Loucy (cell line): ENCODE data around the gene MTREX.

Source experiments
- H2AFZ ChIP-seq: fragments of 200-600 bp; sonication (generic); 2 replicates; pipeline ENCODE4 v1.6.0; 2016; ENCODE audit warnings: antibody characterized with exemption, mild to moderate bottlenecking, low read length, moderate library complexity
- H3F3A ChIP-seq: fragments of 200-600 bp; 2 replicates; pipeline ENCODE4 v1.6.0; 2016; ENCODE audit warnings: antibody characterized with exemption, low read depth, mild to moderate bottlenecking
- H3K27me3 ChIP-seq: fragments of 200-600 bp; sonication (generic); 2 replicates; pipeline ENCODE4 v1.6.1; 2014; ENCODE audit warnings: low read length, mild to moderate bottlenecking; ENCODE audit not compliant: insufficient read depth, poor library complexity, severe bottlenecking
- H3K36me3 ChIP-seq: fragments of 200-600 bp; sonication (generic); 2 replicates; pipeline ENCODE4 v1.6.1; 2016; ENCODE audit warnings: low read length; ENCODE audit not compliant: insufficient read depth
- H3K4me1 ChIP-seq: fragments of 200-600 bp; sonication (generic); 2 replicates; pipeline ENCODE4 v1.5.1; 2014; ENCODE audit warnings: low read length, mild to moderate bottlenecking; ENCODE audit not compliant: insufficient read depth, poor library complexity, severe bottlenecking
- H3K4me2 ChIP-seq: fragments of 200-600 bp; sonication (generic); 2 replicates; pipeline ENCODE4 v1.6.0; 2014; ENCODE audit warnings: antibody characterized with exemption, low read length, low read depth, mild to moderate bottlenecking; ENCODE audit not compliant: poor library complexity, severe bottlenecking
- H3K4me3 ChIP-seq: fragments of 200-600 bp; sonication (generic); 2 replicates; pipeline ENCODE4 v1.5.1; 2014; ENCODE audit warnings: low read length, mild to moderate bottlenecking, mixed read lengths; ENCODE audit not compliant: poor library complexity, severe bottlenecking
- H3K79me2 ChIP-seq: fragments of 200-600 bp; sonication (generic); 2 replicates; pipeline ENCODE4 v1.6.1; 2014; ENCODE audit warnings: low read length; ENCODE audit not compliant: insufficient read depth
- H3K9ac ChIP-seq: fragments of 200-600 bp; sonication (generic); 2 replicates; pipeline ENCODE4 v1.6.0; 2014; ENCODE audit warnings: mild to moderate bottlenecking, low read depth, low read length, moderate library complexity; ENCODE audit not compliant: poor library complexity, severe bottlenecking
- H3K9me2 ChIP-seq: fragments of 200-600 bp; sonication (generic); replicated peaks from 2 replicates; pipeline ENCODE4 v1.6.1; 2016; ENCODE audit warnings: low read depth, low read length, mixed read lengths
- H3K9me3 ChIP-seq: fragments of 200-600 bp; sonication (generic); 2 replicates; pipeline ENCODE4 v1.6.1; 2014; ENCODE audit warnings: mild to moderate bottlenecking, antibody characterized with exemption, low read length, low read depth; ENCODE audit not compliant: insufficient read depth
- H4K20me1 ChIP-seq: fragments of 200-600 bp; sonication (generic); 2 replicates; pipeline ENCODE4 v1.6.0; 2014; ENCODE audit warnings: antibody characterized with exemption, low read length, mild to moderate bottlenecking; ENCODE audit not compliant: insufficient read depth, poor library complexity, severe bottlenecking
- EZH2phosphoT487 ChIP-seq: fragments of 200-600 bp; IDR thresholded peaks from 2 replicates; pipeline ENCODE4 v1.6.1; 2018; ENCODE audit warnings: antibody characterized with exemption, mild to moderate bottlenecking, moderate library complexity, borderline replicate concordance
- TF ChIP-seq, protein P1 (sequence below): fragments of 200-600 bp; sonication (generic); conservative IDR thresholded peaks from 2 replicates; pipeline ENCODE4 v1.5.1; 2014; ENCODE audit warnings: mild to moderate bottlenecking, antibody characterized with exemption, low read length

The MTREX gene

DNA sequence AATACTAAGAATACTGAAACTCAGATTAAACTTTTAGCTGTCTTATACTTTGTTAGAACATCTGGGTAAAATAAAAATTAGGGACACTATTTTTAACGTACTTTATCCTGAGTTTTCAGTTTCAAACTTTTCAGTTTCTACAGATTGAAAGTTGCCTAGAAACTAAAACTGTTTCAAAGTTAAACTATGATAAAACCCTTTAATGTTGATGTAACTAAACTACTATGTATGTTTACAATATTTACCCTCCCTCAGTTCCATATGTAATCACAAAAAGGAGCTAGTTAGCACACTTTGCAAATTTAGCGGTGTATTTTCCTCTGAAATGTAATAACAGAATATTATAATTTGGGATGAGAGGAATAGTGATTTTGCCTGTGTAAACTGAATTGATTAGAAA, 105.9 kb downstream of the MTREX start:
- no peaks in the 10 kb centered on the region for H3K79me2 ChIP-seq
- no peaks in the 10 kb centered on the region for H3K4me1 ChIP-seq
- no peak overlapping the region for H3K9ac ChIP-seq
- H3K27me3 ChIP-seq = no peaks in the 10 kb centered on the region
- H3K9me3 ChIP-seq = no peaks in the 10 kb centered on the region
- no peaks in the 10 kb centered on the region for H3K9me2 ChIP-seq
- peaks cover 62% of the 10 kb centered on the region for H3K36me3 ChIP-seq
- H2AFZ ChIP-seq = no peak overlapping the region
- H4K20me1 ChIP-seq = no peaks in the 10 kb centered on the region
- no peak overlapping the region for H3K4me2 ChIP-seq
- no peak overlapping the region for H3K4me3 ChIP-seq
- TF ChIP-seq, protein P1, sequence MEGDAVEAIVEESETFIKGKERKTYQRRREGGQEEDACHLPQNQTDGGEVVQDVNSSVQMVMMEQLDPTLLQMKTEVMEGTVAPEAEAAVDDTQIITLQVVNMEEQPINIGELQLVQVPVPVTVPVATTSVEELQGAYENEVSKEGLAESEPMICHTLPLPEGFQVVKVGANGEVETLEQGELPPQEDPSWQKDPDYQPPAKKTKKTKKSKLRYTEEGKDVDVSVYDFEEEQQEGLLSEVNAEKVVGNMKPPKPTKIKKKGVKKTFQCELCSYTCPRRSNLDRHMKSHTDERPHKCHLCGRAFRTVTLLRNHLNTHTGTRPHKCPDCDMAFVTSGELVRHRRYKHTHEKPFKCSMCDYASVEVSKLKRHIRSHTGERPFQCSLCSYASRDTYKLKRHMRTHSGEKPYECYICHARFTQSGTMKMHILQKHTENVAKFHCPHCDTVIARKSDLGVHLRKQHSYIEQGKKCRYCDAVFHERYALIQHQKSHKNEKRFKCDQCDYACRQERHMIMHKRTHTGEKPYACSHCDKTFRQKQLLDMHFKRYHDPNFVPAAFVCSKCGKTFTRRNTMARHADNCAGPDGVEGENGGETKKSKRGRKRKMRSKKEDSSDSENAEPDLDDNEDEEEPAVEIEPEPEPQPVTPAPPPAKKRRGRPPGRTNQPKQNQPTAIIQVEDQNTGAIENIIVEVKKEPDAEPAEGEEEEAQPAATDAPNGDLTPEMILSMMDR = no peak
- TF ChIP-seq EZH2phosphoT487 = no peak
- H3F3A ChIP-seq = no peaks in the 10 kb centered on the region

DNA sequence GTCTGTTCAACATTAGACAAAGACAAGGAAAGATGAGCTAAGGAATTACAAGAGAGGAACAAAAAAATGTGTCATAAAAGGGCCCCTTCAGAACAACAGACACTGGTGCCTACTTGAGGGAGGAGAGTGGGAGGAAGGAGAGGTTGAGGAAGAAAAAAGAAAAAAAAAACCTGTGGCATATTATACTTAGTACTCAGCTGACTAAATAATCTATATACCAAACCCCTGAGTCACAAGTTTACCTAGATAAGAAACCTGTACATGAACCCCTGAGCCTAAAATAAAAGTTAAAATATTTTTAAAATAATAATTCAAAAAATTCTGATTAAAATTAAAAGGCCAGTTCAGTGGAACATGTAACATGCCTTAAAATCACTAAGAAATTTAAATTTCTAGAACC, 107.3 kb downstream of the MTREX start:
- no peaks in the 10 kb centered on the region for H4K20me1 ChIP-seq
- H3K27me3 ChIP-seq = no peaks in the 10 kb centered on the region
- H3K4me2 ChIP-seq = no peak overlapping the region
- peaks cover 2% of the 10 kb centered on the region for H3K4me1 ChIP-seq
- H3K79me2 ChIP-seq = no peaks in the 10 kb centered on the region
- H3K9ac ChIP-seq = no peak overlapping the region
- no peaks in the 10 kb centered on the region for H3K9me2 ChIP-seq
- H2AFZ ChIP-seq = no peak overlapping the region
- no peaks in the 10 kb centered on the region for H3F3A ChIP-seq
- H3K36me3 ChIP-seq = peaks cover 72% of the 10 kb centered on the region
- TF ChIP-seq EZH2phosphoT487 = no peak
- TF ChIP-seq, protein P1 = no peak
- H3K4me3 ChIP-seq = no peak overlapping the region
- H3K9me3 ChIP-seq = no peaks in the 10 kb centered on the region

DNA sequence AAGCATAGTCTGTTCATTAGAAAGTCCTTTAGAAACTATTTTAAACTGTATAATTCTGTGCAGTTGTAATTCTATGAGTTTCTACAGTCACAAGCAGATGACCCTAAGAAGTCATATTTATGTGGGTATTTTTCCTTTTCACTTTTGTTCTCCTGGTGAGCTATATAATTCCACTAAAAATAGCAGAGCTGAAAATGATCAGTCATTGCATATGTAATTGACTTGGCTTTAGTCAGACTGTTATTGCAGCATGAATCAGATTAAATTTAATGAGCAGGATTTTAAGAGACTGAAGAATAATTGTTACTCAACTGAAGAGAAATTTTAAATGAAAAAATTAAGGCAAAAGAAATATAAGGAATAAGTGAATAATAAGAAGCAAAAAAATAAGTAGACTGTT, 108.5 kb downstream of the MTREX start:
- Histone ChIP-seq H2AFZ (no peak overlapping the region), H3K27me3 (no peaks in the 10 kb centered on the region), H3K4me3 (no peak overlapping the region), H3K4me2 (no peak overlapping the region), H3K9ac (no peak overlapping the region), H4K20me1 (no peaks in the 10 kb centered on the region), H3K36me3 (peaks cover 70% of the 10 kb centered on the region), H3K9me3 (no peaks in the 10 kb centered on the region), H3K4me1 (peaks cover 8% of the 10 kb centered on the region), H3K9me2 (no peaks in the 10 kb centered on the region), H3K79me2 (no peaks in the 10 kb centered on the region), H3F3A (no peaks in the 10 kb centered on the region)
- TF ChIP-seq EZH2phosphoT487 = no peak
- TF ChIP-seq, protein P1 = no peak
